Measurements from ENCODE around the gene TKT. TPM values are rescaled to one million over a fixed set of nuclear protein-coding genes. Genes with fewer than 3 reads are reported as not detected.
"Not testable (repeated sequence)": the region's sequence is repeated elsewhere in the genome, so short reads cannot be mapped to it uniquely, and the experiment has no call there.

TKT gene, protein sequence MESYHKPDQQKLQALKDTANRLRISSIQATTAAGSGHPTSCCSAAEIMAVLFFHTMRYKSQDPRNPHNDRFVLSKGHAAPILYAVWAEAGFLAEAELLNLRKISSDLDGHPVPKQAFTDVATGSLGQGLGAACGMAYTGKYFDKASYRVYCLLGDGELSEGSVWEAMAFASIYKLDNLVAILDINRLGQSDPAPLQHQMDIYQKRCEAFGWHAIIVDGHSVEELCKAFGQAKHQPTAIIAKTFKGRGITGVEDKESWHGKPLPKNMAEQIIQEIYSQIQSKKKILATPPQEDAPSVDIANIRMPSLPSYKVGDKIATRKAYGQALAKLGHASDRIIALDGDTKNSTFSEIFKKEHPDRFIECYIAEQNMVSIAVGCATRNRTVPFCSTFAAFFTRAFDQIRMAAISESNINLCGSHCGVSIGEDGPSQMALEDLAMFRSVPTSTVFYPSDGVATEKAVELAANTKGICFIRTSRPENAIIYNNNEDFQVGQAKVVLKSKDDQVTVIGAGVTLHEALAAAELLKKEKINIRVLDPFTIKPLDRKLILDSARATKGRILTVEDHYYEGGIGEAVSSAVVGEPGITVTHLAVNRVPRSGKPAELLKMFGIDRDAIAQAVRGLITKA
- polyA plus RNA-seq (2012; ENCODE audit: missing spikeins) = 126 TPM

DNA sequence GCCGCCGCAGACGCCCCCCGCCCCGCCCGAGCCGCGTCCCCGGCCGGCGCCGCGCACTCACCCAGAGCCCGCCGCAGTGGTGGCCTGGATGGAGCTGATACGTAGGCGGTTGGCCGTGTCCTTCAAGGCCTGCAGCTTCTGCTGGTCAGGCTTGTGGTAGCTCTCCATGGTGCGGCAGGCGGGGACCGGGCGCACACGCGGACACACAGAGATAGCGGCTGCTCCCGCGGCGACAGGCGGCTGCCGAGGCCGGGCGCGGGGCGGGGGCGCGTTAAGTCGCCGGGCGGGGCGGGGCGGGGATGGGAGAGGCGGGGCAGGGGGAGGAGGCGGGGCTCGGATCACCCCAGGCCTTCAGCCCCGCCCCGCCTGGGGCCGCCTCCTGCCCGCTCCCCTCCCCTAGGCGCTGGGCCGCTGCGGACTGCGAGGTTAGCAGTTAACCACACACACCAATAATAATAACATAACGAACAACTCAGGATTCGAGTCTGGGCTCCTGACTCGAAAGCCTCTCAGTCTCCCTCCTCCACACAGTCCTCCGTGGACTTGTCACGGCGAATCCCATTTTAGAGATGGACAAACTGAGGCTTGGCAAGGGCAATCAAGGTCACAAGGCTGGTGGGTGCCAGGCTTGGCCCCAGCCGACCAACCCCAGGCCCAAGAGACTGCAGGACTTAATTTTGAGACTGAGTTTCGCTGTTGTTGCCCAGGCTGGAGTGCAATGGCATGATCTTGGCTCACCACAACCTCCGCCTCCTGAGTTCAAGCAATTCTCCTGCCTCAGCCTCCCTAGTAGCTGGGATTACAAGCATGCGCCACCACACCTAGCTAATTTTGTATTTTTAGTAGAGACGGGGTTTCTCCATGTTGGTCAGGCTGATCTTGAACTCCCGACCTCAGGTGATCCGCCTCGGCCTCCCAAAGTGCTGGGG is at the start of gene TKT:
TKT (minus strand) TSS at position 248 of the 929 bp plus-strand sequence; CDS start at position 168, 80 bp downstream.
- peak; percentile 95 for FAIRE-seq
- TF ChIP-seq TAF1 (IDR thresholded peaks at IDR 0.05; ENCODE audit: borderline replicate concordance, low read depth, low read length) = no peak
- TF ChIP-seq POLR2A (IDR thresholded peaks at IDR 0.05; ENCODE audit: low read depth, low read length) = peak; percentile 86
- TF ChIP-seq POLR2AphosphoS5 (IDR thresholded peaks at IDR 0.05; ENCODE audit: low read depth, low read length) = peak; percentile 79
- DNase-seq (ENCODE audit: insufficient read length) = peak; percentile 96

DNA sequence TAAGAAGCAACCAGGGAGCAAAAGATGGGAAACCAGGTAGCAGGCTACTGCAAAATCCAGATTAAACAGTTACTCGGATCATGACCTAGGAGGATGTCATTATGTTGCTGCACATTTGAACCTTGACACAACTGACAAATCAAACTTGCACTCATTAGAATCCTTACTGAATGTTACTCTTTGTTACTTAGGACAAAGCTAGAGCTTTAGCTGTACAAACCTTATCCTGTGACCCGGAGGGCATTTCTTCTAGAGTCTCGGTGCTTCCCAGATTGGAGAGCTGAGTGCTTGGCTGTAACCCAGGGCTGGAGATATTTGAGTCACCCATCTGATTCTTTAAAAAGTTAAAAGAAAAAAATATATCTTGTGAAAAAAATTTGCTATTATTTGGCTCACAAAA is 48.1 kb upstream of the TKT start:
- DNase-seq (ENCODE audit: insufficient read length) (no peak), FAIRE-seq (no peak)
- no peak for TF ChIP-seq POLR2AphosphoS5 (IDR thresholded peaks at IDR 0.05; ENCODE audit: low read depth, low read length)
- TF ChIP-seq POLR2A (IDR thresholded peaks at IDR 0.05; ENCODE audit: low read depth, low read length) = no peak
- TF ChIP-seq TAF1 (IDR thresholded peaks at IDR 0.05; ENCODE audit: borderline replicate concordance, low read depth, low read length) = no peak

DNA sequence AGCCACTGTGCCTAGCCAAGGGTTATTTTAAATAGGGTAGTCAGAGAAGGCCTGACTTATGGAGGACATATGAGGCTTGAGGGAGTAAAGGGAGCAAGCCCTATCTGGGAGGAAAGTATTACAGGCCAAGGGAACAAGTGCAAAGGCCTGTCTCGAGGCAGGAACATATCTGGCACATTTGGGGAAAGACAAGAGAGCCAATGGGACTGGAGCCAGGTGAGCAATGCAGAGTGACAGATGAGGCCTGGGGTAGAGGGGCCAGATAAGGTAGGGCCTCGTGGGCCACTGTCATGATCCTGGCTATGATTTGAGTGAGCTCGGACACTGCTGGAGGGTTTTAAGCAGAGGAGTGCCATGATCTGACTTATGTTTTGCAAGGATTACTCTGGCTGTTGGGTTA is 47.7 kb upstream of the TKT start:
- TF ChIP-seq TAF1 (IDR thresholded peaks at IDR 0.05; ENCODE audit: borderline replicate concordance, low read depth, low read length) (no peak), POLR2AphosphoS5 (IDR thresholded peaks at IDR 0.05; ENCODE audit: low read depth, low read length) (no peak), POLR2A (IDR thresholded peaks at IDR 0.05; ENCODE audit: low read depth, low read length) (no peak)
- FAIRE-seq (no peak), DNase-seq (ENCODE audit: insufficient read length) (no peak)

DNA sequence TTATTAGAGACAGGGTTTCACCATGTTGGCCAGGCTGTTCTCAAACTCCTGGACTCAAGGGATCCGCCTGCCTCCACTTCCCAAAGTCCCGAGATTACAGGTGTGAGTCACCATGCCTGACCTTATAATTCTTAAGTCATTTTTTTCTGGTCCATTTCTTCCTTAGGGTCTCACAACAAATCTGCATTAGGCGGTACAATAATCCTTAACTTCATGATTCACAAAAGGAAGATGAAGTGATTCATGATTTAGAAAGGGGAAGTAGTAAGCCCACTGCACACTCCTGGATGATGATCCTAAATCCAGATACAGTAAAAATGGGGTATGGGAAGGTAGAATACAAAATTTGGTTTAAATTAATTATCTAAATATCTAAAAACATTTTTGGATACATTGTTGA is 45.0 kb upstream of the TKT start:
- TF ChIP-seq TAF1 (IDR thresholded peaks at IDR 0.05; ENCODE audit: borderline replicate concordance, low read depth, low read length) = no peak
- no peak for TF ChIP-seq POLR2AphosphoS5 (IDR thresholded peaks at IDR 0.05; ENCODE audit: low read depth, low read length)
- TF ChIP-seq POLR2A (IDR thresholded peaks at IDR 0.05; ENCODE audit: low read depth, low read length) = no peak
- FAIRE-seq (no peak), DNase-seq (ENCODE audit: insufficient read length) (no peak)

DNA sequence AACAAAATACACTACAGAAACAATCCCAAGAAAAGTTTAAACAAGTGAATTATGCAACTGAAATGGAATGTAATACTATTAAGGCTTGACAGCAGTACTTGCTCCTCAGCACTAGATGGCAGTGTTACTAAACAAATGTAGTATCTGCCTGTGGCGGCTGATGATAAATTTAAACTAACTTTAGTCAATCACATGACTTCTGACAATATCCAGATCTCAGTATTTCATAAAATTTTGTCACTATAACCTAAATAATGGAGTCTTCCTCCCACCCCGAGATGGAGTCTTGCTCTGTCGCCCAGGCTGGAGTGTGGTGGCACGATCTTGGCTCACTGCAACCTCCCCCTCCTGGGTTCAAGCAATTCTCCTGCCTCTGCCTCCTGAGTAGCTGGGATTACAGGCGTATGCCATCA is 43.8 kb upstream of the TKT start:
- DNase-seq (ENCODE audit: insufficient read length) = not testable (repeated sequence)
- peak; percentile 95 for FAIRE-seq

DNA sequence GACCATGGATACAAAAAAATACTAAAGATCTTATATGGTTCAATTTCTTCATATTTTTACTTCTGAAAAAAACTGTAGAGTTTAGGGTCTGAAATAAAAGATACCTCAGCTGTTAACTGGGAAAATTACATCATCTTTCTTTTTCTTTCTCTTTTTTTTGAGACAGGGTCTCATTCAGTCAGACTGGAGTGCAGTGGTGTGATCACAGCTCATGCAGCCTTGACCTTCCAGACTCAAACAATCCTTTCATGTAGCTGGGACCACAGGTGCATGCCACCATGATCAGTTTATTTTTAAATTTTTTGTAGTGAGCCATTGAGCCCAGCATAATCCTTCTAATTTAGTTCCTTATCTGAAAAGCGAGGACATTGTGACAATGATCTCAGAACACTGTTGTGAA is 39.6 kb upstream of the TKT start:
- DNase-seq (ENCODE audit: insufficient read length) (no peak), FAIRE-seq (no peak)
- no peak for TF ChIP-seq POLR2AphosphoS5 (IDR thresholded peaks at IDR 0.05; ENCODE audit: low read depth, low read length)
- TF ChIP-seq POLR2A (IDR thresholded peaks at IDR 0.05; ENCODE audit: low read depth, low read length) = no peak
- no peak for TF ChIP-seq TAF1 (IDR thresholded peaks at IDR 0.05; ENCODE audit: borderline replicate concordance, low read depth, low read length)

DNA sequence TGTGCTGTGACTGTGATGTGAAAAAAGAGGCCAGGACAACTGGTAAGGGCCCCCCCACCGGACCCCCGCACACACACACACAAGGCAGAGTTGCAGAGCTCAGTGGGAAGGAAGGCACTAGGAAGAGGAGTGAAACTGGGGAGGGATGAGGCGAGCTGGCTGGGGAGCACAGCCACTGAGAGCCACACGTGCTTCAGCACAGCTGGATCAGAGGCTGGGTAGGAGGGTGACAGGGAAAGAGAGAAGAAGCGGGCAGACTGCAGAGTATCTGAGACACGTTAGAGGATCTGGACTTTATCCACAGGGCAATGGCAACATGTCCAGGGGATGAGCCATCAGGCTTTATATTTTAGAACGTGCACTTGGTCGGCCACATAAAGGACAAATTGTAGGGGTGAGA is 38.0 kb upstream of the TKT start:
- FAIRE-seq (no peak), DNase-seq (ENCODE audit: insufficient read length) (no peak)
- TF ChIP-seq TAF1 (IDR thresholded peaks at IDR 0.05; ENCODE audit: borderline replicate concordance, low read depth, low read length) (no peak), POLR2AphosphoS5 (IDR thresholded peaks at IDR 0.05; ENCODE audit: low read depth, low read length) (no peak), POLR2A (IDR thresholded peaks at IDR 0.05; ENCODE audit: low read depth, low read length) (no peak)

DNA sequence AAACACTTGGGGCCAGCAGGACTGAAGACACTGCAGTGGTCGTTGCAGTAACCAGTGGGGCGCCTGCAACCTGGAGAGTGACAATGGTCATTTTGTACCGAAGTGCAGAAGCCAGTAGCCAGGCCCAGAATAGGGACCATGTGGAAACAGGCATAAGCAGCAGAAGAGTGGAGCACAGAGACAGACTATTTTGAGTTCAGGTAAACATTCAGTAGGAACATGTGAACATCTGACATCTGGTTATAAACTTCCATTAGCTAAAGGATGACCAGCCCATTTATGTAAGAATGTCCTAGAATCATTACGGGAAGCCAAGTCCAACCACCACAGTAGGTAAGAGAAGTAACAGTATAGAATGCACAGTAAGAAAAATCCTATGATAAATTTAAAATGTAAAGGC is 32.4 kb upstream of the TKT start:
- no peak for DNase-seq (ENCODE audit: insufficient read length)
- TF ChIP-seq POLR2AphosphoS5 (IDR thresholded peaks at IDR 0.05; ENCODE audit: low read depth, low read length) (no peak), TAF1 (IDR thresholded peaks at IDR 0.05; ENCODE audit: borderline replicate concordance, low read depth, low read length) (no peak), POLR2A (IDR thresholded peaks at IDR 0.05; ENCODE audit: low read depth, low read length) (no peak)
- no peak for FAIRE-seq

DNA sequence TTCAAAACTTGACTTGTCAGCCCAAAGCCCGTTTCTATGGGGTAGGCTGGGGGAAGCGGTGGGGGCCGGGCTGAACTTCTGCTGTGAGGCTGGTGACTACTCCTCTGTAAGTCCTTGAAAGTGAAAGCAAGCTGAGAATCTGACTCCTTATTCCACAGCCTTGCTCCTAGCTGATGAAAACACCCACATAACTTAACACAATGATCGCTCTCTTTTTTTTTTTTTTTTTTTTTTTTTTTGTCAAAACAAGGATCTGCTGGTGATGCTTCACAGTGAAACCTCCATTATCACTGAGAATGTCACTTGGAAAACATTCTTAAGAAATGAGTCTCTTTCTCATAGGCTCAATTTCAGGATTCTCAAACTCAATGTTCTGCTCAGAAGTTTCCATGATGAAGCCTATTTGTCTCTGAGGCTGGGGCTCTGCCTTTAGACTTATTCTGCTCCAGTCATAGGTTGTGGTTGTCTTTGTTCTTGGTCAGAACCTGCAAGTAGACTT is 31.4 kb upstream of the TKT start:
- DNase-seq (ENCODE audit: insufficient read length) = no peak
- no peak for FAIRE-seq
- no peak for TF ChIP-seq TAF1 (IDR thresholded peaks at IDR 0.05; ENCODE audit: borderline replicate concordance, low read depth, low read length)
- no peak for TF ChIP-seq POLR2A (IDR thresholded peaks at IDR 0.05; ENCODE audit: low read depth, low read length)
- no peak for TF ChIP-seq POLR2AphosphoS5 (IDR thresholded peaks at IDR 0.05; ENCODE audit: low read depth, low read length)

DNA sequence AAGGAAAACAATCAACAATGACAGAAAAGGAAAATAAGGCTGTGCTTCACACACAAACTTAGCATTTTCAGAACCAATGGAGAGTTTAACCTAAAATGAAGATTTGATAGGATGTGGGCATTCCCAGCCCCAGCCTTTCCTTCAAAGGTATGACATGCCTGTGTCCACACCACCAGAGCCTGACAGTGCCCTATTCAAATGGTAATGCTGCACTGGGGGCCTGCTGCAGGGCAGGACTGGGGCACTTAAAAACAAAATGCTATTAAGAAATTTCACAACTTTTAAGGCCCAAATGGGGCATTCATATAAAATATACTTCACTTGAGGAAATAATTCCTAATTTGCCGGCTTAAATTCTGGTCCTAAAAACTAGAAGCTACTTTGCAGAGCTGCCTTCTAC is 30.9 kb upstream of the TKT start:
- no peak for FAIRE-seq
- no peak for DNase-seq (ENCODE audit: insufficient read length)
- no peak for TF ChIP-seq POLR2AphosphoS5 (IDR thresholded peaks at IDR 0.05; ENCODE audit: low read depth, low read length)
- TF ChIP-seq TAF1 (IDR thresholded peaks at IDR 0.05; ENCODE audit: borderline replicate concordance, low read depth, low read length) = no peak
- no peak for TF ChIP-seq POLR2A (IDR thresholded peaks at IDR 0.05; ENCODE audit: low read depth, low read length)

DNA sequence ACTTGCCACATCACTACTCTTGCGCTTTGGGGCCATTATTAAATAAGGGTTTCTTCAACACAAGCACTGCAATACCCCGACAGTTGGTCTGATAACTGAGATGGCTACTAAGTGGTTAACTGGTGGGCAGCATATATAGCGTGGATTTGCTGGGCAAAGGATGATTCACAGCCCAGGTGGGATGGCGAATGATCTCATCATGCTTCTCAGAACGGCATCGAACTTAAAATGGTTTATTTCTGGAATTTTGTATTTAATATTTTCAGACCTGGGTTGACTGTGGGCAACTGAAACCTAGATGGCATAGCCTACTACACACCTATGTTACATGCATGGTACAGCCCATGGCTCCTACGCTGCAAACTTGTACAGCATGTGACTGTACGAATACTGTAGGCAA is 26.8 kb upstream of the TKT start:
- TF ChIP-seq POLR2A (IDR thresholded peaks at IDR 0.05; ENCODE audit: low read depth, low read length) = no peak
- TF ChIP-seq TAF1 (IDR thresholded peaks at IDR 0.05; ENCODE audit: borderline replicate concordance, low read depth, low read length) = no peak
- no peak for TF ChIP-seq POLR2AphosphoS5 (IDR thresholded peaks at IDR 0.05; ENCODE audit: low read depth, low read length)
- DNase-seq (ENCODE audit: insufficient read length) = no peak
- no peak for FAIRE-seq
